HepG2 (cell line): ENCODE results near the gene RAB5B. TPM values are rescaled to one million over a fixed set of nuclear protein-coding genes. Genes with fewer than 3 reads are reported as not detected.

Source experiments
- ELF1 ChIP-seq: sonication (generic); formaldehyde crosslinking; IDR thresholded peaks from 2 replicates; pipeline ENCODE4 v1.4.0; 2020; ENCODE audit warnings: missing genetic modification reagents
- HMG20A ChIP-seq: IDR thresholded peaks from 2 replicates; pipeline ENCODE4 v1.6.1; 2016; ENCODE audit warnings: borderline replicate concordance
- HNRNPH1 ChIP-seq: fragments of 200-400 bp; formaldehyde crosslinking; optimal IDR thresholded peaks from 2 replicates; pipeline ENCODE3; 2017; ENCODE audit warnings: mild to moderate bottlenecking, low read depth, low read length
- KDM5A ChIP-seq: fragments of 200-600 bp; sonication (generic); IDR thresholded peaks from 2 replicates; pipeline ENCODE4 v1.7.0; 2018; ENCODE audit warnings: antibody characterized with exemption, mild to moderate bottlenecking, low read length, borderline replicate concordance
- MBNL3 ChIP-seq: fragments of 250-450 bp; sonication (Bioruptor Pico); conservative IDR thresholded peaks from 2 replicates; pipeline ENCODE4 v1.8.0; 2022; ENCODE audit warnings: mild to moderate bottlenecking, inconsistent platforms
- PTBP1 ChIP-seq: fragments of 200-400 bp; formaldehyde crosslinking; IDR thresholded peaks from 2 replicates; pipeline ENCODE4 v1.6.1; 2018; ENCODE audit warnings: low read length, low read depth; ENCODE audit not compliant: poor library complexity, severe bottlenecking
- TCF7 ChIP-seq: sonication (generic); IDR thresholded peaks from 2 replicates; pipeline ENCODE4 v1.6.1; 2016; ENCODE audit warnings: antibody characterized with exemption, low read depth
- ZFP36 ChIP-seq: fragments of 150-350 bp; IDR thresholded peaks from 2 replicates; pipeline ENCODE4 v1.6.1; 2018; ENCODE audit warnings: borderline replicate concordance, low read length, low read depth; ENCODE audit not compliant: partially characterized antibody
- ZKSCAN1 ChIP-seq: fragments of 150-350 bp; IDR thresholded peaks from 2 replicates; pipeline ENCODE4 v1.6.1; 2014; ENCODE audit warnings: low read length
- ZMYM4 ChIP-seq: sonication (generic); formaldehyde crosslinking; IDR thresholded peaks from 2 replicates; pipeline ENCODE4 v1.8.1; 2023; ENCODE audit warnings: mild to moderate bottlenecking, missing genetic modification reagents
- ZNF12 ChIP-seq: sonication (generic); formaldehyde crosslinking; IDR thresholded peaks from 2 replicates; pipeline ENCODE4 v1.5.0; 2020; ENCODE audit warnings: missing genetic modification reagents
- ZNF263 ChIP-seq: sonication (generic); formaldehyde crosslinking; IDR thresholded peaks from 2 replicates; pipeline ENCODE4 v1.4.0; 2020; ENCODE audit warnings: missing genetic modification reagents
- ZNF546 ChIP-seq: sonication (generic); formaldehyde crosslinking; conservative IDR thresholded peaks from 2 replicates; pipeline ENCODE4 v1.8.1; 2023; ENCODE audit warnings: mild to moderate bottlenecking, missing genetic modification reagents
- polyA plus RNA-seq, 8 experiments: library from polyadenylated mRNA; depleted of rRNA in 3 of 8; stranded (reverse) in 7 of 8; unstranded in 1 of 8; fragments of >200 nt; fragmentation: Illumina TruSeq in 4 of 8; extraction: Trizol in 4 of 8; gene quantifications; 2 replicates each; pipeline versions ENCODE4 v1.2.1 to v1.2.3, GENCODE V29; 2011 to 2016; ENCODE audit warnings: low read depth in 4 of 8, missing spikeins in 1 of 8, mixed read lengths in 1 of 8; ENCODE audit not compliant: insufficient read depth in 1 of 8
- total RNA-seq, 5 experiments: library from RNA; depleted of rRNA; stranded (reverse); fragments of >200 nt; fragmentation: Illumina TruSeq; extraction: Trizol; gene quantifications; 2 replicates each; pipeline ENCODE4 v1.2.3, GENCODE V29; 2016; ENCODE audit warnings: low read depth in 1 of 5
- TF ChIP-seq, protein P1 (sequence below): sonication (generic); formaldehyde crosslinking; IDR thresholded peaks from 2 replicates; pipeline ENCODE4 v1.5.0; 2020; ENCODE audit warnings: mild to moderate bottlenecking, missing genetic modification reagents
- TF ChIP-seq, protein P2 (sequence below): sonication (generic); formaldehyde crosslinking; IDR thresholded peaks from 2 replicates; pipeline ENCODE4 v1.5.0; 2020; ENCODE audit warnings: mild to moderate bottlenecking, missing genetic modification reagents, moderate library complexity
- TF ChIP-seq, protein P3 (sequence below): sonication (generic); formaldehyde crosslinking; IDR thresholded peaks from 2 replicates; pipeline ENCODE4 v1.8.0; 2022; ENCODE audit warnings: mild to moderate bottlenecking, missing genetic modification reagents, borderline replicate concordance
- TF ChIP-seq, protein P4 (sequence below): sonication (generic); formaldehyde crosslinking; IDR thresholded peaks from 2 replicates; pipeline ENCODE4 v1.4.0; 2020; ENCODE audit warnings: missing genetic modification reagents

Gene RAB5B
- total and polyA plus RNA-seq, 2 of the 13 experiments (the other 11 are each of a cell fraction or from before 2014, with no cell fraction given) = 26.0 to 68.3 TPM

DNA sequence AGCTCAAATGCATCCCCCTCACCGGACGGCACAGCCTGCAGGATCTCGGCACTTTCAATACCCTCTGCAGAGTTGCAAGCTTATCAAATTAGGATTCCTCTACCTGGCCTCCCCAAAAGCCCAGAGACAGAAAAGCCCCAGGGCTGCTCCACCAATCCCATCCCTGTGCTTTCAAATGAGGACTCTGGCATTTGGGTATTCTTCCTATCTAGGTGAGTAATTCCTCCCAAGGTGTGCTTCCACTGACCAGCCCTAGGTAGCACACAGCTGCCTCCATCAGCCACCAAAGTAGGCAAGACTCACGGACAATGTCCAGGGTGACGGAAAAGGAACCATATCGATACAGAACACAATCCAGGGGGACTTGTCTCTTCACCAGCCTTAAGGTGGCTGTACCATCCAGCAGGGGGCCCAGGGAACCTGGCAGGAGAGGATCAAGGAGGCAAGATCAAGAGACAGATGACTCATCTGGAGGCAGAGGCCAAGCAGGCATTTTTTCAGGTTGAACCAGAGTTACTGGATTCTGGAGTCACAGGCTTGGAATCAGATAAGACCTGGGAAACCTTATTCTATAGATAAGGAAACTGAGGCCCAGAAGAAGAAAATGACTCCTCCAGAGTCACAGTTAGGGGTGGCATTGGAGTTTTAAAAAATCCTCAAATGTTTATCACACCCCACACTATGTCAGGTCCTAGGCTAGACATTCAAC, 17.9 kb upstream of the RAB5B start (continued):
- TF ChIP-seq, protein P1, sequence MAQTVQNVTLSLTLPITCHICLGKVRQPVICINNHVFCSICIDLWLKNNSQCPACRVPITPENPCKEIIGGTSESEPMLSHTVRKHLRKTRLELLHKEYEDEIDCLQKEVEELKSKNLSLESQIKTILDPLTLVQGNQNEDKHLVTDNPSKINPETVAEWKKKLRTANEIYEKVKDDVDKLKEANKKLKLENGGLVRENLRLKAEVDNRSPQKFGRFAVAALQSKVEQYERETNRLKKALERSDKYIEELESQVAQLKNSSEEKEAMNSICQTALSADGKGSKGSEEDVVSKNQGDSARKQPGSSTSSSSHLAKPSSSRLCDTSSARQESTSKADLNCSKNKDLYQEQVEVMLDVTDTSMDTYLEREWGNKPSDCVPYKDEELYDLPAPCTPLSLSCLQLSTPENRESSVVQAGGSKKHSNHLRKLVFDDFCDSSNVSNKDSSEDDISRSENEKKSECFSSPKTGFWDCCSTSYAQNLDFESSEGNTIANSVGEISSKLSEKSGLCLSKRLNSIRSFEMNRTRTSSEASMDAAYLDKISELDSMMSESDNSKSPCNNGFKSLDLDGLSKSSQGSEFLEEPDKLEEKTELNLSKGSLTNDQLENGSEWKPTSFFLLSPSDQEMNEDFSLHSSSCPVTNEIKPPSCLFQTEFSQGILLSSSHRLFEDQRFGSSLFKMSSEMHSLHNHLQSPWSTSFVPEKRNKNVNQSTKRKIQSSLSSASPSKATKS (CRISPR knock-in tag) = no peak
- TF ChIP-seq ZNF546 (CRISPR knock-in tag) (no peak), KDM5A (no peak), ZMYM4 (no peak), MBNL3 (no peak), TCF7 (0 out of 2 replicates have a peak, but pooled peaks have one; percentile 10), ZFP36 (no peak), HMG20A (no peak), ZNF263 (CRISPR knock-in tag) (no peak), HNRNPH1 (no peak), ZKSCAN1 (no peak), ZNF12 (CRISPR knock-in tag) (no peak), PTBP1 (no peak), ELF1 (CRISPR knock-in tag) (no peak)
- TF ChIP-seq, protein P2, sequence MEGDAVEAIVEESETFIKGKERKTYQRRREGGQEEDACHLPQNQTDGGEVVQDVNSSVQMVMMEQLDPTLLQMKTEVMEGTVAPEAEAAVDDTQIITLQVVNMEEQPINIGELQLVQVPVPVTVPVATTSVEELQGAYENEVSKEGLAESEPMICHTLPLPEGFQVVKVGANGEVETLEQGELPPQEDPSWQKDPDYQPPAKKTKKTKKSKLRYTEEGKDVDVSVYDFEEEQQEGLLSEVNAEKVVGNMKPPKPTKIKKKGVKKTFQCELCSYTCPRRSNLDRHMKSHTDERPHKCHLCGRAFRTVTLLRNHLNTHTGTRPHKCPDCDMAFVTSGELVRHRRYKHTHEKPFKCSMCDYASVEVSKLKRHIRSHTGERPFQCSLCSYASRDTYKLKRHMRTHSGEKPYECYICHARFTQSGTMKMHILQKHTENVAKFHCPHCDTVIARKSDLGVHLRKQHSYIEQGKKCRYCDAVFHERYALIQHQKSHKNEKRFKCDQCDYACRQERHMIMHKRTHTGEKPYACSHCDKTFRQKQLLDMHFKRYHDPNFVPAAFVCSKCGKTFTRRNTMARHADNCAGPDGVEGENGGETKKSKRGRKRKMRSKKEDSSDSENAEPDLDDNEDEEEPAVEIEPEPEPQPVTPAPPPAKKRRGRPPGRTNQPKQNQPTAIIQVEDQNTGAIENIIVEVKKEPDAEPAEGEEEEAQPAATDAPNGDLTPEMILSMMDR (CRISPR knock-in tag) = peak; percentile 44; the same call in 1 of the 2 replicates
- TF ChIP-seq, protein P3, sequence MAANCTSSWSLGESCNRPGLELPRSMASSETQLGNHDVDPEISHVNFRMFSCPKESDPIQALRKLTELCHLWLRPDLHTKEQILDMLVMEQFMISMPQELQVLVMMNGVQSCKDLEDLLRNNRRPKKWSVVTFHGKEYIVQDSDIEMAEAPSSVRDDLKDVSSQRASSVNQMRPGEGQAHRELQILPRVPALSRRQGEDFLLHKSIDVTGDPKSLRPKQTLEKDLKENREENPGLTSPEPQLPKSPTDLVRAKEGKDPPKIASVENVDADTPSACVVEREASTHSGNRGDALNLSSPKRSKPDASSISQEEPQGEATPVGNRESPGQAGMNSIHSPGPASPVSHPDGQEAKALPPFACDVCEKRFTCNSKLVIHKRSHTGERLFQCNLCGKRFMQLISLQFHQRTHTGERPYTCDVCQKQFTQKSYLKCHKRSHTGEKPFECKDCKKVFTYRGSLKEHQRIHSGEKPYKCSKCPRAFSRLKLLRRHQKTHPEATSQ = no peak
- TF ChIP-seq, protein P4, sequence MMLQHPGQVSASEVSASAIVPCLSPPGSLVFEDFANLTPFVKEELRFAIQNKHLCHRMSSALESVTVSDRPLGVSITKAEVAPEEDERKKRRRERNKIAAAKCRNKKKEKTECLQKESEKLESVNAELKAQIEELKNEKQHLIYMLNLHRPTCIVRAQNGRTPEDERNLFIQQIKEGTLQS (CRISPR knock-in tag) = peak; percentile 57
- TF ChIP-seq, all 625 proteins: peak for 9
